ENCODE results near the gene OPALIN.

GRCh38 chr10:96299383-96299782 lies 59.4 kb downstream of the OPALIN start:
- TF ChIP-seq POLR2AphosphoS5 (IDR thresholded peaks at IDR 0.05; ENCODE audit: low read depth, low read length) (no peak), SIN3A (IDR thresholded peaks at IDR 0.05; ENCODE audit: borderline replicate concordance, insufficient read depth, low read length) (no peak), TAF1 (IDR thresholded peaks at IDR 0.05; ENCODE audit: borderline replicate concordance, insufficient read depth, low read length) (no peak), FOXP2 (optimal IDR thresholded peaks at IDR 0.05; ENCODE audit: borderline replicate concordance, extremely low read depth, extremely low read length, insufficient read depth) (no peak)
- TF ChIP-seq, protein P1, sequence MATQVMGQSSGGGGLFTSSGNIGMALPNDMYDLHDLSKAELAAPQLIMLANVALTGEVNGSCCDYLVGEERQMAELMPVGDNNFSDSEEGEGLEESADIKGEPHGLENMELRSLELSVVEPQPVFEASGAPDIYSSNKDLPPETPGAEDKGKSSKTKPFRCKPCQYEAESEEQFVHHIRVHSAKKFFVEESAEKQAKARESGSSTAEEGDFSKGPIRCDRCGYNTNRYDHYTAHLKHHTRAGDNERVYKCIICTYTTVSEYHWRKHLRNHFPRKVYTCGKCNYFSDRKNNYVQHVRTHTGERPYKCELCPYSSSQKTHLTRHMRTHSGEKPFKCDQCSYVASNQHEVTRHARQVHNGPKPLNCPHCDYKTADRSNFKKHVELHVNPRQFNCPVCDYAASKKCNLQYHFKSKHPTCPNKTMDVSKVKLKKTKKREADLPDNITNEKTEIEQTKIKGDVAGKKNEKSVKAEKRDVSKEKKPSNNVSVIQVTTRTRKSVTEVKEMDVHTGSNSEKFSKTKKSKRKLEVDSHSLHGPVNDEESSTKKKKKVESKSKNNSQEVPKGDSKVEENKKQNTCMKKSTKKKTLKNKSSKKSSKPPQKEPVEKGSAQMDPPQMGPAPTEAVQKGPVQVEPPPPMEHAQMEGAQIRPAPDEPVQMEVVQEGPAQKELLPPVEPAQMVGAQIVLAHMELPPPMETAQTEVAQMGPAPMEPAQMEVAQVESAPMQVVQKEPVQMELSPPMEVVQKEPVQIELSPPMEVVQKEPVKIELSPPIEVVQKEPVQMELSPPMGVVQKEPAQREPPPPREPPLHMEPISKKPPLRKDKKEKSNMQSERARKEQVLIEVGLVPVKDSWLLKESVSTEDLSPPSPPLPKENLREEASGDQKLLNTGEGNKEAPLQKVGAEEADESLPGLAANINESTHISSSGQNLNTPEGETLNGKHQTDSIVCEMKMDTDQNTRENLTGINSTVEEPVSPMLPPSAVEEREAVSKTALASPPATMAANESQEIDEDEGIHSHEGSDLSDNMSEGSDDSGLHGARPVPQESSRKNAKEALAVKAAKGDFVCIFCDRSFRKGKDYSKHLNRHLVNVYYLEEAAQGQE (IDR thresholded peaks at IDR 0.05; ENCODE audit: insufficient read depth in 1 of 2, low read depth in 2 of 2, low read length in 2 of 2), result no peak
